ENCODE data around the gene UBE3C.

UBE3C gene

GRCh38 chr7:157141525-157142060 lies 2.9 kb downstream of the UBE3C start:
- Histone ChIP-seq H3K9me2 (replicated peaks; ENCODE audit: control insufficient read depth, low read length) (no peaks in the 10 kb centered on the region), H3K27ac (ENCODE audit: low read depth, low read length) (no peak overlapping the region), H3K9me3 (ENCODE audit: control insufficient read depth, insufficient read depth, low read length) (no peaks in the 10 kb centered on the region), H3K4me1 (ENCODE audit: control insufficient read depth, low read length) (peaks cover 39% of the 10 kb centered on the region), H3K79me2 (ENCODE audit: control insufficient read depth, low read length) (peaks cover 76% of the 10 kb centered on the region), H3K4me2 (ENCODE audit: low read length) (peak overlapping the region; percentile 68), H3F3A (ENCODE audit: control insufficient read depth, insufficient read depth) (peaks cover 9% of the 10 kb centered on the region), H3K27me3 (ENCODE audit: control insufficient read depth, low read length) (no peaks in the 10 kb centered on the region), H3K4me3 (ENCODE audit: low read length) (peak overlapping the region; percentile 98; the same call in 1 of the 2 replicates), H3K36me3 (ENCODE audit: control insufficient read depth, low read length) (peaks cover 75% of the 10 kb centered on the region), H4K20me1 (ENCODE audit: control insufficient read depth, insufficient read depth, low read depth, low read length) (peaks cover 49% of the 10 kb centered on the region)
- TF ChIP-seq CTCF (IDR thresholded peaks at IDR 0.05; ENCODE audit: low read depth, low read length, poor library complexity, severe bottlenecking) (no peak), EZH2phosphoT487 (IDR thresholded peaks at IDR 0.05; ENCODE audit: borderline replicate concordance, low read length) (no peak)

GRCh38 chr7:157143788-157144187 lies 5.1 kb downstream of the UBE3C start:
- Histone ChIP-seq H3F3A (ENCODE audit: control insufficient read depth, insufficient read depth) (no peaks in the 10 kb centered on the region), H3K9me3 (ENCODE audit: control insufficient read depth, insufficient read depth, low read length) (no peaks in the 10 kb centered on the region), H3K27me3 (ENCODE audit: control insufficient read depth, low read length) (no peaks in the 10 kb centered on the region), H3K9me2 (replicated peaks; ENCODE audit: control insufficient read depth, low read length) (no peaks in the 10 kb centered on the region), H3K79me2 (ENCODE audit: control insufficient read depth, low read length) (peaks cover 98% of the 10 kb centered on the region), H4K20me1 (ENCODE audit: control insufficient read depth, insufficient read depth, low read depth, low read length) (peaks cover 62% of the 10 kb centered on the region), H3K27ac (ENCODE audit: low read depth, low read length) (no peak overlapping the region), H3K36me3 (ENCODE audit: control insufficient read depth, low read length) (peaks cover 96% of the 10 kb centered on the region), H3K4me2 (ENCODE audit: low read length) (no peak overlapping the region), H3K4me1 (ENCODE audit: control insufficient read depth, low read length) (peaks cover 28% of the 10 kb centered on the region), H3K4me3 (ENCODE audit: low read length) (no peak overlapping the region)
- TF ChIP-seq CTCF (IDR thresholded peaks at IDR 0.05; ENCODE audit: low read depth, low read length, poor library complexity, severe bottlenecking) (no peak), EZH2phosphoT487 (IDR thresholded peaks at IDR 0.05; ENCODE audit: borderline replicate concordance, low read length) (no peak)

GRCh38 chr7:157149317-157149716 lies 10.6 kb downstream of the UBE3C start:
- Histone ChIP-seq H3F3A (ENCODE audit: control insufficient read depth, insufficient read depth) (no peaks in the 10 kb centered on the region), H4K20me1 (ENCODE audit: control insufficient read depth, insufficient read depth, low read depth, low read length) (peaks cover 68% of the 10 kb centered on the region), H3K4me3 (ENCODE audit: low read length) (no peak overlapping the region), H3K4me1 (ENCODE audit: control insufficient read depth, low read length) (peaks cover 5% of the 10 kb centered on the region; the same call in 1 of the 2 replicates), H3K27ac (ENCODE audit: low read depth, low read length) (no peak overlapping the region), H3K79me2 (ENCODE audit: control insufficient read depth, low read length) (peaks cover 100% of the 10 kb centered on the region), H3K27me3 (ENCODE audit: control insufficient read depth, low read length) (no peaks in the 10 kb centered on the region), H3K36me3 (ENCODE audit: control insufficient read depth, low read length) (peaks cover 92% of the 10 kb centered on the region), H3K4me2 (ENCODE audit: low read length) (no peak overlapping the region), H3K9me3 (ENCODE audit: control insufficient read depth, insufficient read depth, low read length) (no peaks in the 10 kb centered on the region), H3K9me2 (replicated peaks; ENCODE audit: control insufficient read depth, low read length) (no peaks in the 10 kb centered on the region)
- no peak for TF ChIP-seq CTCF (IDR thresholded peaks at IDR 0.05; ENCODE audit: low read depth, low read length, poor library complexity, severe bottlenecking)
- TF ChIP-seq EZH2phosphoT487 (IDR thresholded peaks at IDR 0.05; ENCODE audit: borderline replicate concordance, low read length), result no peak

Measured in DOHH2 (cell line).